RWPE1 (cell line): ENCODE data around the gene FRMD4B.

Source experiments
- CTCF ChIA-PET: fragments of 350-600 bp; sonication (Branson Sonifier 250); formaldehyde crosslinking; extraction: SDS; loops from one replicate; lab custom pipeline; 2021; lab: Yijun Ruan, JAX
- POLR2A ChIA-PET: fragments of 400-600 bp; formaldehyde crosslinking; extraction: SDS; loops from one replicate; lab custom pipeline; 2020; ENCODE audit warnings: antibody characterized with exemption; ENCODE audit not compliant: low non-redundant PET; lab: Yijun Ruan, JAX
- DNase-seq: peaks from one replicate; pipeline ENCODE4 v3.0.0; 2012; ENCODE audit warnings: low spot score
- H3K27ac ChIP-seq: fragments of 450-650 bp; 2 replicates; pipeline ENCODE4 v1.5.1; 2017
- TF ChIP-seq, protein P1 (sequence below): fragments of 450-650 bp; conservative IDR thresholded peaks from 2 replicates; pipeline ENCODE4 v1.5.1; 2017; ENCODE audit warnings: low read depth, mild to moderate bottlenecking

The FRMD4B gene

GRCh38 chr3:69353088-69353478, 32.8 kb downstream of the FRMD4B start:
- ChIA-PET POLR2A (no interaction called here), CTCF (no interaction called here)
- no peak overlapping the region for H3K27ac ChIP-seq
- TF ChIP-seq, protein P1, sequence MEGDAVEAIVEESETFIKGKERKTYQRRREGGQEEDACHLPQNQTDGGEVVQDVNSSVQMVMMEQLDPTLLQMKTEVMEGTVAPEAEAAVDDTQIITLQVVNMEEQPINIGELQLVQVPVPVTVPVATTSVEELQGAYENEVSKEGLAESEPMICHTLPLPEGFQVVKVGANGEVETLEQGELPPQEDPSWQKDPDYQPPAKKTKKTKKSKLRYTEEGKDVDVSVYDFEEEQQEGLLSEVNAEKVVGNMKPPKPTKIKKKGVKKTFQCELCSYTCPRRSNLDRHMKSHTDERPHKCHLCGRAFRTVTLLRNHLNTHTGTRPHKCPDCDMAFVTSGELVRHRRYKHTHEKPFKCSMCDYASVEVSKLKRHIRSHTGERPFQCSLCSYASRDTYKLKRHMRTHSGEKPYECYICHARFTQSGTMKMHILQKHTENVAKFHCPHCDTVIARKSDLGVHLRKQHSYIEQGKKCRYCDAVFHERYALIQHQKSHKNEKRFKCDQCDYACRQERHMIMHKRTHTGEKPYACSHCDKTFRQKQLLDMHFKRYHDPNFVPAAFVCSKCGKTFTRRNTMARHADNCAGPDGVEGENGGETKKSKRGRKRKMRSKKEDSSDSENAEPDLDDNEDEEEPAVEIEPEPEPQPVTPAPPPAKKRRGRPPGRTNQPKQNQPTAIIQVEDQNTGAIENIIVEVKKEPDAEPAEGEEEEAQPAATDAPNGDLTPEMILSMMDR, result no peak
- no peak for DNase-seq

GRCh38 chr3:69352305-69353087, 33.4 kb downstream of the FRMD4B start:
- ChIA-PET POLR2A (no interaction called here), CTCF (no interaction called here)
- no peak for DNase-seq
- TF ChIP-seq, protein P1, result no peak
- no peak overlapping the region for H3K27ac ChIP-seq

DNA sequence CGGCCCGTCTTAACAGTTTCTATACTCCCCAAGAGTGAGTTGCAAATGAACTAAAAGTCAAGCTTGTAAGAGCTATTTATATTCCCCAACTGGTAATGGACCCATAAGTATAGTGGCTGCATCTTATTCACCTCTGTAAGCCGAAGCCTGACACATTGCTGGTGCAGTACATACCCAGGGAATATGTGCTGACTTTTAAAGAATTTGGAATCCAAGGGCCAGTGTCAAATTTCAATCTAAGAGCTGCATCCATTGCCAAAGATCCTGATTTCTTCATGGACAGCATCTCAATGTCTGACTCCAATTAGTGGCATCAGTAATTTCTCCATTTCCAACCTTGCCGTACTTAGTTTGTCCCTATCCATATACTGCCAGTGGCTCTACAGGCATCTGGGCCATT, 42.0 kb downstream of the FRMD4B start:
- TF ChIP-seq, protein P1, result no peak
- no peak for DNase-seq
- ChIA-PET CTCF (no interaction called here), POLR2A (no interaction called here)
- no peak overlapping the region for H3K27ac ChIP-seq

GRCh38 chr3:69342074-69342473, 43.8 kb downstream of the FRMD4B start:
- TF ChIP-seq, protein P1, result no peak
- CTCF ChIA-PET, result interaction anchor here (0.7 to 1.0 kb wide), 2 partner anchors 22 to 47 kb away, joined by 3 read pairs; no protein-coding TSS in a partner anchor
- POLR2A ChIA-PET, result no interaction called here
- H3K27ac ChIP-seq, result no peak overlapping the region
- no peak for DNase-seq

- no peak overlapping the region for H3K27ac ChIP-seq
- ChIA-PET CTCF (no interaction called here), POLR2A (no interaction called here)
- TF ChIP-seq, protein P1, result no peak
- DNase-seq, result no peak
These were observed 46.1 kb downstream of the FRMD4B start for GRCh38 chr3:69339760-69340159.

DNA sequence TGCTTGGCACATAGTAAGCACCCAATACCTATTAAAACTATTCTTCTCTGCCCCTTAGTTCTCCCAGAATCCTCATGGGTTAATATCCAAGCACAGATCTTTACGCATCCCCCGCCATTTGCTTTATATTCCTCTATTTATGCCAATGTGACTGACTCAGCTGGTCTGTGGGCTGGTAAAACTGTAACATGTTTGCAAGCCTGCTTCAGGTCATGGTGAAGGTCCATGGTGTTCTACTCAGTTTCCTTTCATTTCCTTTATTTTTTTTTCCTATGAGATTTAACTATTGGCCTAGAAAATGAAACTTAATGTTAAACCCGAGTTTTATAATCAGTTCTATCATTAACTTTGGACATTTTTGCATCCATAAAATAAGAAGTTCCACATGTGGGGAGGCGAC, 47.0 kb downstream of the FRMD4B start:
- ChIA-PET CTCF (interaction anchor here (0.6 kb wide), 1 partner anchor 9 kb away, joined by 3 read pairs; no protein-coding TSS in a partner anchor), POLR2A (no interaction called here)
- DNase-seq, result no peak
- TF ChIP-seq, protein P1, result no peak
- H3K27ac ChIP-seq, result no peak overlapping the region
